PC-9 (cell line): Measurements from ENCODE around the gene BOC. TPM values are rescaled to one million over a fixed set of nuclear protein-coding genes. Genes with fewer than 3 reads are reported as not detected.

Experiments
- BruUV-seq: library from RNA; stranded (reverse); fragments of 400-500 nt; replicated peaks from 2 replicates; lab custom pipeline; 2021; lab: Mats Ljungman, UMichigan
- CTCF ChIA-PET: fragments of 300-600 bp; sonication (Branson Sonifier 250); formaldehyde crosslinking; loops from one replicate; lab custom pipeline; 2022; ENCODE audit warnings: antibody characterized with exemption; lab: Charles Lee
- POLR2A ChIA-PET: fragments of 300-600 bp; sonication (Branson Sonifier 250); formaldehyde crosslinking; loops from one replicate; lab custom pipeline; 2022; ENCODE audit warnings: antibody characterized with exemption; ENCODE audit not compliant: unreplicated experiment; lab: Charles Lee
- DNase-seq, 2 experiments: peaks; one replicate each; pipeline versions ENCODE4 v3.0.0 to v3.0.0-alpha.2; 2015 to 2022; ENCODE audit warnings: mixed read lengths in 1 of 2
- H2AFZ ChIP-seq: fragments of 200-600 bp; sonication (generic); 2 replicates; pipeline ENCODE4 v1.8.1; 2017; ENCODE audit warnings: antibody characterized with exemption
- H3F3A ChIP-seq: fragments of 200-600 bp; sonication (generic); 2 replicates; pipeline ENCODE4 v1.8.1; 2017; ENCODE audit warnings: antibody characterized with exemption, mild to moderate bottlenecking, low read depth; ENCODE audit not compliant: insufficient read depth
- H3K27ac ChIP-seq: fragments of 200-600 bp; sonication (generic); 2 replicates; pipeline ENCODE4 v1.6.1; 2016; ENCODE audit warnings: mixed run types
- H3K27me3 ChIP-seq: fragments of 200-600 bp; sonication (generic); 2 replicates; pipeline ENCODE4 v1.6.1; 2016; ENCODE audit warnings: low read depth, mixed run types; ENCODE audit not compliant: insufficient read depth
- H3K36me3 ChIP-seq: fragments of 200-600 bp; sonication (generic); 2 replicates; pipeline ENCODE4 v1.6.1; 2016; ENCODE audit warnings: low read depth, mixed run types
- H3K4me1 ChIP-seq: fragments of 200-600 bp; sonication (generic); replicated peaks from 2 replicates; pipeline ENCODE4 v1.6.1; 2016; ENCODE audit warnings: mixed run types; ENCODE audit not compliant: insufficient read depth
- H3K4me2 ChIP-seq: fragments of 200-600 bp; sonication (generic); 2 replicates; pipeline ENCODE4 v1.6.1; 2017; ENCODE audit warnings: mixed run types
- H3K4me3 ChIP-seq: fragments of 200-600 bp; sonication (generic); 2 replicates; pipeline ENCODE4 v1.6.1; 2016; ENCODE audit warnings: mixed run types
- H3K79me2 ChIP-seq: fragments of 200-600 bp; sonication (generic); 2 replicates; pipeline ENCODE4 v1.6.1; 2017; ENCODE audit warnings: low read depth, mixed run types
- H3K9me2 ChIP-seq: fragments of 200-600 bp; sonication (generic); 2 replicates; pipeline ENCODE4 v1.8.1; 2017; ENCODE audit warnings: mild to moderate bottlenecking; ENCODE audit not compliant: insufficient read depth
- H3K9me3 ChIP-seq: fragments of 200-600 bp; sonication (generic); 2 replicates; pipeline ENCODE4 v1.8.1; 2016; ENCODE audit warnings: low read depth; ENCODE audit not compliant: insufficient read depth
- H4K20me1 ChIP-seq: fragments of 200-600 bp; sonication (generic); 2 replicates; pipeline ENCODE4 v1.8.1; 2017; ENCODE audit not compliant: insufficient read depth
- EZH2 ChIP-seq: fragments of 200-600 bp; sonication (generic); IDR thresholded peaks from 2 replicates; pipeline ENCODE4 v1.8.0; 2017; ENCODE audit warnings: antibody characterized with exemption, low read depth
- intact Hi-C: fragments of 100-400 bp; cut with micrococcal nuclease; formaldehyde crosslinking; loops from one replicate; pipeline ENCODE4 v1.10.0; 2022; ENCODE audit not compliant: unreplicated experiment
- total RNA-seq: library from RNA; stranded (reverse); gene quantifications from 2 replicates; pipeline ENCODE4 v1.2.3, GENCODE V29; 2021
- TF ChIP-seq, protein P1 (sequence below): fragments of 200-600 bp; sonication (generic); conservative IDR thresholded peaks from 2 replicates; pipeline ENCODE4 v1.6.1; 2017; ENCODE audit warnings: mixed run types, antibody characterized with exemption, mild to moderate bottlenecking, moderate library complexity

Gene BOC
- total RNA-seq, 1 experiment from 2014 or later: 3.0 TPM

GRCh38 chr3:113249601-113250000 lies 38.2 kb downstream of the BOC start:
- no peaks in the 10 kb centered on the region for H4K20me1 ChIP-seq
- no peak overlapping the region for H3K27ac ChIP-seq
- H3K4me1 ChIP-seq: no peaks in the 10 kb centered on the region
- TF ChIP-seq EZH2: no peak
- TF ChIP-seq, protein P1, sequence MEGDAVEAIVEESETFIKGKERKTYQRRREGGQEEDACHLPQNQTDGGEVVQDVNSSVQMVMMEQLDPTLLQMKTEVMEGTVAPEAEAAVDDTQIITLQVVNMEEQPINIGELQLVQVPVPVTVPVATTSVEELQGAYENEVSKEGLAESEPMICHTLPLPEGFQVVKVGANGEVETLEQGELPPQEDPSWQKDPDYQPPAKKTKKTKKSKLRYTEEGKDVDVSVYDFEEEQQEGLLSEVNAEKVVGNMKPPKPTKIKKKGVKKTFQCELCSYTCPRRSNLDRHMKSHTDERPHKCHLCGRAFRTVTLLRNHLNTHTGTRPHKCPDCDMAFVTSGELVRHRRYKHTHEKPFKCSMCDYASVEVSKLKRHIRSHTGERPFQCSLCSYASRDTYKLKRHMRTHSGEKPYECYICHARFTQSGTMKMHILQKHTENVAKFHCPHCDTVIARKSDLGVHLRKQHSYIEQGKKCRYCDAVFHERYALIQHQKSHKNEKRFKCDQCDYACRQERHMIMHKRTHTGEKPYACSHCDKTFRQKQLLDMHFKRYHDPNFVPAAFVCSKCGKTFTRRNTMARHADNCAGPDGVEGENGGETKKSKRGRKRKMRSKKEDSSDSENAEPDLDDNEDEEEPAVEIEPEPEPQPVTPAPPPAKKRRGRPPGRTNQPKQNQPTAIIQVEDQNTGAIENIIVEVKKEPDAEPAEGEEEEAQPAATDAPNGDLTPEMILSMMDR: no peak
- no peaks in the 10 kb centered on the region for H3K9me3 ChIP-seq
- POLR2A ChIA-PET: no interaction called here
- no TSS peak for BruUV-seq
- CTCF ChIA-PET: interaction anchor here (0.5 kb wide), 1 partner anchor 341 kb away, joined by 5 read pairs; no protein-coding TSS in a partner anchor
- H2AFZ ChIP-seq: no peak overlapping the region
- no peaks in the 10 kb centered on the region for H3K27me3 ChIP-seq
- no peak overlapping the region for H3K4me3 ChIP-seq
- no peaks in the 10 kb centered on the region for H3K36me3 ChIP-seq
- H3F3A ChIP-seq: no peaks in the 10 kb centered on the region
- DNase-seq: no peak
- intact Hi-C loops: no loop called here
- H3K9me2 ChIP-seq: no peaks in the 10 kb centered on the region
- no peak overlapping the region for H3K4me2 ChIP-seq
- H3K79me2 ChIP-seq: no peaks in the 10 kb centered on the region

- BruUV-seq: no TSS peak
These were observed 39.2 kb downstream of the BOC start for GRCh38 chr3:113250566-113250965.

GRCh38 chr3:113251817-113252216 lies 40.5 kb downstream of the BOC start:
- Histone ChIP-seq H3K27ac (no peak overlapping the region), H3K79me2 (no peaks in the 10 kb centered on the region), H3K9me2 (no peaks in the 10 kb centered on the region), H3K9me3 (no peaks in the 10 kb centered on the region), H4K20me1 (no peaks in the 10 kb centered on the region), H3K4me3 (no peak overlapping the region), H3F3A (no peaks in the 10 kb centered on the region), H3K4me2 (no peak overlapping the region), H2AFZ (no peak overlapping the region), H3K36me3 (no peaks in the 10 kb centered on the region), H3K27me3 (no peaks in the 10 kb centered on the region), H3K4me1 (no peaks in the 10 kb centered on the region)
- DNase-seq: no peak
- BruUV-seq: no TSS peak
- ChIA-PET POLR2A (no interaction called here), CTCF (no interaction called here)
- intact Hi-C loops: no loop called here
- TF ChIP-seq EZH2: no peak
- TF ChIP-seq, protein P1: no peak

More at GRCh38 chr3:113250566-113250965, 39.2 kb downstream of the BOC start:
- ChIA-PET POLR2A (no interaction called here), CTCF (interaction anchor here (0.5 kb wide), 1 partner anchor 196 kb away, joined by 6 read pairs; no protein-coding TSS in a partner anchor)
- H4K20me1 ChIP-seq: no peaks in the 10 kb centered on the region
- no peaks in the 10 kb centered on the region for H3K4me1 ChIP-seq
- no peak overlapping the region for H3K27ac ChIP-seq
- no peaks in the 10 kb centered on the region for H3K27me3 ChIP-seq
- H2AFZ ChIP-seq: no peak overlapping the region
- no peaks in the 10 kb centered on the region for H3K36me3 ChIP-seq
- no peaks in the 10 kb centered on the region for H3K79me2 ChIP-seq
- no peak for DNase-seq
- intact Hi-C loops: no loop called here
- no peaks in the 10 kb centered on the region for H3F3A ChIP-seq
- H3K4me2 ChIP-seq: no peak overlapping the region
- H3K9me2 ChIP-seq: no peaks in the 10 kb centered on the region
- no peak overlapping the region for H3K4me3 ChIP-seq
- TF ChIP-seq, protein P1: no peak
- no peaks in the 10 kb centered on the region for H3K9me3 ChIP-seq
